Pons (tissue), 1 donor: ENCODE measurements around the gene NOL12.
"Not testable (repeated sequence)": the region's sequence is repeated elsewhere in the genome, so short reads cannot be mapped to it uniquely, and the experiment has no call there.

Experiments used
- DNase-seq: peaks from one replicate; pipeline ENCODE4 v3.0.0-alpha.2; 2016; ENCODE audit warnings: low spot score

NOL12 gene

GRCh38 chr22:37679670-37680069, 6.5 kb upstream of the NOL12 start:
- DNase-seq = no peak

GRCh38 chr22:37680191-37680851, 5.8 kb upstream of the NOL12 start:
- DNase-seq = no peak

DNA sequence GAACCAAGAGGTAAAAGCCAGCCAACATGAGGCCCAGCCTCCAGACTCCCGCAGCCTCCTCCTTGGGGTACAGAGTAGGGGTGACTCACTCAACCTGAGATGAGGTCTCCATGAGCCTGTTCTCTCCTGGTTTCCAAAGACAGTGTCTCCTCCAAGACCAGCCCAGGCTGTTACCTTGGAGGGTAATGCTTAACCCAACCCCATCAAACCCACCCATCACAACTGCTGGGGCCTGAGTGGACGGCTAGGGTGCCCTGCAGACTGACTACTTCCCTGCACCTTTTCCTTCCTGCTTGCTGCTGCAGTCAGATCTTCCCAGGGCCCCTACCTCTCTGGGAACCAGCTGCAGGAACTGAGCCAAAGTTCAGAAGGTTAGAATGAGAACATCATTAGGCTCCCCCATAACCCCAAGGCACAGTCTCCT, 5.1 kb upstream of the NOL12 start:
- DNase-seq = no peak

DNA sequence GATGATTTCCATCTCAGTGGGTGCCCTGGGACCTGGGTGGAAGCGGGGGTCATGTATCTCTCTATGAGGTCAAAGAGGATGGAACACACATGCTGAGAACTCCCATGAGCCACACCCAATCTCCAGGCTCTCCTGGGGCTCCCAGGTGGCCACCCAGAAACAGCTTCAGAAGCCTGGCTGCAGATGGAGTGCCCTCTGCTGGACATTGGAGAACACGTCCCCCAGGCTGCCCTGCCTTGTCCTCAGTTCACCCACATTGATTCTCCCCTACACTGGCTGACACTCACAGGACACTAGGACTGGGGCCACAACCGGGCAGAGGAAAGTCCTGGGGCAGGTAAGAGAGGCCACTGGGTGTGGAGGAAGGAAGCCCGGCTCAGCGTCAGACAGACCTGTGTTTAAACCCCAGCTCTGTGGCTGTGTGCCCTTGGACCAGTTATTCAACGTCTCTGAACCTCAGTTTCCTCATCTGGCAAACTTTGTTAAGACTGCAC, 4.5 kb upstream of the NOL12 start:
- DNase-seq = peak; percentile 66

- no peak for DNase-seq
Measured at GRCh38 chr22:37684803-37685615, 1.1 kb upstream of the NOL12 start.

DNA sequence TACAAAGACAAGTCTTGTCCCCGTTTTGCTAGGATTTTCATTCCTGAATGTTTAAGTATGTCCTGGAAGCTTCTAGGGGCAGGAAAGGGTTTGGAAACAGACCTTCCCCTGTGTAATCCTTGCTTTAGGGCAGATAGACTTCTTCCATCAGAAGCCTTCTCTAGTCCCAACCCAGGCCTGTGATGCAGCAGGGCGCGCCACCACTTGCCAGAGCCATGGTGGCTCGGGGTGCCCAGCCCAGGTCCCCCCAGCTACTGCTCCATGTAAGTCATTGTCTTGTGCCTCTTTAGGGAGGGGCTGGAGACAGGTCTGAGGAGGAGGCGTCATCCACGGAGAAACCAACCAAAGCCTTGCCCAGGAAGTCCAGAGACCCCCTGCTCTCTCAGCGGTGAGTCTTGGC, 4.3 kb downstream of the NOL12 start:
- no peak for DNase-seq

DNA sequence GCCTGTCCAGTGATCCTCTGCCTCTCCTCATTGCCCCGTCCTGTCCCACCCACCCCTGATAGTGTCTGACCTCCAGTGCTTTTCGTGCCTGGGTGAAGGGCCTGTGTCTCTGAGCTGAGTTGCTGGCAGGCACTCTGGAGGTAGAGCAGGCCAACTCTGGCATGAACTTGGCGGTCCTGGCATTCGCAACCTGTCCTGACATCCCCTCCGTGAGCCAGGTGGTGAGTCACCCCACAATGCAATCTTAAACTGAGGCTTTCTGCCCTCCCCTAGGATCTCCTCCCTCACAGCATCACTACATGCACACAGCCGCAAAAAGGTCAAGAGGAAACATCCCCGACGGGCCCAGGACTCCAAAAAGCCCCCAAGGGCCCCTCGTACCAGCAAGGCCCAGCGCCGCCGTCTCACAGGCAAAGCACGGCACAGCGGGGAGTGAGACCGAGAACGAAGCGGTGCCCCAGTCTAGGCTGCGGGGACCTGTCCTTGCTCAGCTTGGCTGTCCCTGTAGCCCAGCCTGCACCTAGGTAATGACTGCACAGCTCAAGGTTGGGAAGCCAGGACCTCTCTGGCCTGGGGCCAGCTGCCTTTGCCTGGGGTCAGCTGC, 4.9 kb downstream of the NOL12 start:
- DNase-seq = no peak

- no peak for DNase-seq
Measured at GRCh38 chr22:37692627-37693285, 6.6 kb downstream of the NOL12 start.

DNA sequence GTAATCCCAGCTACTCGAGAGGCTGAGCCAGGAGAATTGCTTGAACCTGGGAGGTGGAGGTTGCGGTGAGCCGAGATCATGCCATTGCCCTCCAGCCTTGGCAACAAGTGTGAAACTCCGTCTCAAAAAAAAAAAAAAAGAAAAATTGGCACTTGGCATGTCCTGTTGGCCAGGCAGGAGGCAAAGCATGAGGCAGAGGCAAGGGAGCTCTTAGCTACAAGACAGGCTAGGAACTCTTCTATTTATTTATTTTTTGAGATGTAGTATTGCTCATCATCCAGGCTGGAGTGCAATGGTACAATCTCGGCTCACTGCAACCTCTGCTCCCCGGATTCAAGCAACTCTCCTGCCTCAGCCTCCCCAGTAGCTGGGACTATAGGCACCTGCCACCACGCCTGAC, 8.0 kb downstream of the NOL12 start:
- DNase-seq = not testable (repeated sequence)

DNA sequence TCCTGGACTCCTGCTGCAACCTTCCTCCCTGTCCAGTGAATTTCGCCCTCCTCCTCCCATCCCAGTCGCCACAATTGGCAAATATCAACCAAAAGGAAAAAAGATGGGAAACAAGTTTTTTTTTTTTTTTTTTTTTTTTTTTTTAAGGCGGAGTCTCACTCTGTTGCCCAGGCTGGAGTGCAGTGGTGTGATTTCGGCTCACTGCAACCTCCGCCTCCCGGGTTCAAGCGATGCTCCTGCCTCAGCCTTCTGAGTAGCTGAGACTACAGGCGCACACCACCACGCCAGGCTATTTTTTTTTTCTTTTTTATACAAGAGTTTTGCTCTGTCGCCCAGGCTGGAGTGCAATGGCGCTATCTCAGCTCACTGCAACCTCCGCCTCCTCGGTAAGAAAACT, 10.1 kb downstream of the NOL12 start:
- not testable (repeated sequence) for DNase-seq

DNA sequence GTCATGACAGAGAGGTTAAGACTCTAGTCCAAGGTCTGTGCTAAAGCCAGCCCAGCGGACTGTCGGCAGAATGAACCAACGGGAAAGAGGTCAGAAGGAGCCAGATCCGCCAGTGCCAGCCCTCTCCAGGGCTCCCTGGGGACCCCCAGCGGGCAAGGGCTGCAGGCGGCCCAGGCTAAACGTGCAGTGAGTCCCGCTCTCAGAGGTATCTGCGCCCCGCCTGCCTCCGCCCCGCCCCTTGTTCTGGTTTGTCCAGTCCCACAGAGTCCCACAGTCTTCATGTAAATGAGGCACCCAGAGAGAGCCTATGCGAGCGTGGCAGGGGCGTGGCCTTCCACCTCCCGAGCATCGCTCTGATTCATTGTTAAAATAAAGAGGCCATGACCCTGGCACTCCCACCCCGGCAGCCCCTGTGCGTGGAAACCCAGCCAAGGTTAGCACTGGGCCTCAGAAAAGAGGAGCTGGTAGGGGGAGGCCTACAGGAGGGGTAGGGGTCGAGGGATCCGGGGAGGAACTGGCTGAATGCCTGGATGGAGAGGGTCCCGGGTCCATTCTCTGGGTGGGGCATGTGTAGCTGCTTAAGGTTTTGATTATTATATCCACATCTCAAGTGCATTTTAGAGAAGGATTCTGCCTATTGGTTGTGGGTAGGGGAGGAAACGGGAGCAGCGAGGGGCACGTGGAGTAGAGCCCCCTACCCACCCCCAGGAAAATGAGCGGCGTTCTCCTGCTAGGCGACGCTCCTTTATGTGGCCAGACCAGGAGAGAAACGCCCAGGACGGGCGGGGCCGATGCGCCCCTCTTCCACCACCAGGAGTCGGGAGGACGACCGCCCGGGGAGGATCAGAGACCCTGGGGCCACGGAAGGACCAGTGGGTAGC, 10.8 kb downstream of the NOL12 start, which contains the start of gene TRIOBP:
TRIOBP (plus strand) TSS at position 392 of the 881 bp plus-strand sequence. CDS start 4,318 bp downstream, outside the sequence.
- DNase-seq = peak; percentile 67

DNA sequence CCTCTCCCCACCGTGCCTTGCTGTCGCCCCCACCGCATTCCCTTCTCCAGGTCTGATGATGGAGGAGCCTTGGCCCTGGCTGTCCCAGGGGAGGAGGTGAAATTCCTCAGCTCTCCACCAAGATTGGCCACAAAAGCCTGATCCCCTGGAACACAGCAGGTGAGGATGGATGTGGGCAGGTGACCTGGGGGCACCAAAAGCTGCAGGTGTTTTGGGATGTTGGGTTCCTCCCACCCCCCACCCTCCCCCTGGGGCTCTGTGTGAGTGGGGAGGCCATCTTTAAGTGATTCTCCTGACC, 11.3 kb downstream of the NOL12 start:
- no peak for DNase-seq

GRCh38 chr22:37701141-37701786, 15.1 kb downstream of the NOL12 start:
- peak; percentile 78 for DNase-seq

DNA sequence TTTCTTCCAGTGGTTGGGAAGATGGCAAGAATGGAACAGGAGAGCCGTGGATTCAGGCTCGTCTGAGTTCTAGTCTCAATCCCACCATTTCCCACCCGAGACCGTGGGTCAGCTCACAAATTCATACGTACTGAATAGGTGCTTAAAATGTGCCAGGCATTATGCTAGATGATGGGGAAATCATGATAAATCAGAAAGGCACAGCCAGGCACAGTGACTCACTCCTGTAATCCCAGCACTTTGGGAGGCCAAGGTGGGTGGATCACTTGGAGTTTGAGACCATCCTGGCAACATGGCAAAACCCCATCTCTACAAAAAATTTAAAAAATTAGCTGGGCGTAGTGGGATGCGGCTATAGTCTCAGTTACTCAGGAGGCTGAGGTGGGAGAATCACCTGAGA, 17.8 kb downstream of the NOL12 start:
- DNase-seq = no peak

- no peak for DNase-seq
Measured at GRCh38 chr22:37704645-37705044, 18.5 kb downstream of the NOL12 start.

DNA sequence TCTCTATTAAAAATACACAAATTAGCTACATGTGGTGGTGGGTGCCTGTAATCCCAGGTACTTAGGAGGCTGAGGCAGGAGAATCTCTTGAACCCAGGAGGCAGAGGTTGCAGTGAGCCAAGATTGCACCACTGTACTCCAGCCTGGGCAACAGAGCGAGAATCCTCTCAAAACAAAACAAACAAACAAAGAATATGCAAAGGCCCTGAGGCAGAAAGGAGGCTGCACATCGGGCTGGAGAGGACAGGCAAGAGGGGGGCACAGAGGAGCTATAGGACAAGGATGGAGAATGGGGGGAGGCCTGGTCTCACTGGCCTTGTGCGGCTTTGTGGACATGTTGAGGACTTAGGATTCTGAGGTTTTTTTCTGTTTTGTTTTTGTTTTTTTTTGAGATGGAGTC, 19.1 kb downstream of the NOL12 start:
- DNase-seq = no peak

DNA sequence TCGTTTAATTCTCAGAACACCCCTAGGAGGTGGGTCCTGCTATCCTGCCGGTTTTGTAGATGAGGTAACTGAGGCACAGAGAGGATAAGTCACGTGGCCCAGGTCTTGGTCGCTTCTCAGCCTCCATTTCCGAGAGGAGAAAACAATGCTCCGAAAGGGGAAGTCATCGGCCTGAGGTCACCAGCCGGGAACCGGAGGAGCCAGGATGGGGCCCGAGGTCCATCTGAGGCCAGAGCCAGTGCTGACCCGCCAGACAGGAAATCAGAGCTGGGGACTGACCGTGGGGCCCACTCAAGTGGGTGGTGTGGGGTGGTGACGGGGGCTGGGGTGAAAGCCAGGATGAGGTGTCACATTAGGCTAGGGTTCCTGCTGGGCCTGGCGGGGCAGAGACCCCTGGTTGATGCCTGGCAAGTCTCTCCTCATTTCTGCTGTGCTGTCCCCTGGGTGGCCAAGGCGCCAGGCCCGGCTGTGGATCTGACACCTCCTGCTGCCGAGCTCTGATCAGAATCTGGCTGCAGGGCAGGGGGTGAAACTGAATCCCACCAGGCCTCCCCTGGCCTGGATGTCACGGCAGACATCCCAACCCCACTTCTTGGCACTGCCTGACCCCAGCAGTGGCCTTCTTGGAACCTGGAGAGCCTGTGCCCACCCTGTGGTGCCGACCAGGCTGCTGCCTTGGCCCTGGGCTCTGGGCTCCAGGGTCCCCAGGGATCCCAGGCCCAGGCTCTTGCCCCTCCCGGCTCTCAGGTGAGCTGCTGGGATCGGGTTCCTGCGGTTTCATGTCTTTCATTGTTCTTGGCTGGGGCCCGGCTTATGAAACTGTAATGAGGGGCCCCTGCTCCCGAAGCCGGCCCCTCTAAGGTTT, 22.7 kb downstream of the NOL12 start:
- peak; percentile 17 for DNase-seq

- DNase-seq = no peak
Measured at GRCh38 chr22:37709445-37709765, 23.3 kb downstream of the NOL12 start.

GRCh38 chr22:37710675-37711074, 24.5 kb downstream of the NOL12 start:
- DNase-seq = no peak

- DNase-seq = no peak
Measured at GRCh38 chr22:37711490-37711889, 25.3 kb downstream of the NOL12 start.
